HG03025 (cell line): ENCODE results near the gene PARM1.

Experiments used
- ATAC-seq: cut with Tn5 transposase; IDR thresholded peaks from one replicate; pipeline ENCODE4 v1.9.1; 2021; ENCODE audit warnings: mild to moderate bottlenecking, moderate library complexity; ENCODE audit not compliant: unreplicated experiment, low FRiP score

PARM1 gene, protein sequence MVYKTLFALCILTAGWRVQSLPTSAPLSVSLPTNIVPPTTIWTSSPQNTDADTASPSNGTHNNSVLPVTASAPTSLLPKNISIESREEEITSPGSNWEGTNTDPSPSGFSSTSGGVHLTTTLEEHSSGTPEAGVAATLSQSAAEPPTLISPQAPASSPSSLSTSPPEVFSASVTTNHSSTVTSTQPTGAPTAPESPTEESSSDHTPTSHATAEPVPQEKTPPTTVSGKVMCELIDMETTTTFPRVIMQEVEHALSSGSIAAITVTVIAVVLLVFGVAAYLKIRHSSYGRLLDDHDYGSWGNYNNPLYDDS

DNA sequence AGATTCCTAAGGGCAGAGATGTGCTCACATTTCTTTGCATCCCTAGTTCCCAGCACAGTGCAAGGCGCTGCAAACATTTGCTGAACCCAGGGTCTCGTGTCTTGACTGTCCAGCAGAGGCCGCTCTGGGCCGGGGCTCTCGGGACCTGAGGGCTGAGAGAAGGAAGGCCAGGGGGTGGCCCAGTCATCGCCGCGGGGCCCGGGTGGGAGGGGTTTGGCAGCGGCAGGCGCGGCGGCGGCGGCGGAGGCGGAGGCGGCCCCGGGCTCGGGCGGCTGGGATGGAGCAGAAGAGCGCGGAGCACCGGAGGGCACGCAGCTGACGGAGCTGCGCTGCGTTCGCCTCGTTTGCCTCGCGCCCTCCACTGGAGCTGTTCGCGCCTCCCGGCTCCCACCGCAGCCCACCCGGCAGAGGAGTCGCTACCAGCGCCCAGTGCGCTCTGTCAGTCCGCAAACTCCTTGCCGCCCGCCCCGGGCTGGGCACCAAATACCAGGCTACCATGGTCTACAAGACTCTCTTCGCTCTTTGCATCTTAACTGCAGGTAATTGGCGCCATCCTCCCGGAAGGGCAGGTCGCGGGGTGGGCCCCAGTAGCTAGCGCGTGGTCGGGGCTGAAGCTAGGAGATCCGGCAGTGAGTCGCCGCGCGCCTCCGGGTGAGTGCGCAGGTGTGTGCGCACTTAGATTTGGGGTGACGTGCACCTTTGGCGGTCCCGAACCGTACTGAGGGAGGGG, at the start of gene PARM1:
TSS of gene PARM1 (plus strand) at position 285 of the 730 bp plus-strand sequence. CDS start at position 497, 212 bp downstream.
- peak; percentile 74 for ATAC-seq

GRCh38 chr4:74884266-74884665, 48.6 kb upstream of the PARM1 start:
- ATAC-seq, result no peak

DNA sequence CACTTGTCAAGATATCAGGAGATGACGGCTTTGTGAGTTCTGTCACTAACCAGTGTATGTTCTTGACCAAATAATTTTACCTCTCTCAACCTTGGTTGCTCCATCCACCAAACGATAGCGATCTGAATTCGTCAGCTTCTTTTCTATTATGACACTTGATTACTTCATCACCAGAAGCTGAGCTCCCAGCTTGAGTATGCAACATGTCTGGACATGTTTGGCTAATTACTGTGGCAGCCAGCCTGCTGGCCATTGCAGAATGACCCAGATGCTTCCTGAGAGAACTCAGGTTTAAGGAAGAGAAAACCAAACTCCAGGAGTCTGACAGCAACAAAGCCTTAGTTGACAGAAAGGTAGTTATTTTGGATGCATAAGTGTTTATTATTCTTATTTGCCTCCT, 46.4 kb upstream of the PARM1 start:
- ATAC-seq, result no peak

DNA sequence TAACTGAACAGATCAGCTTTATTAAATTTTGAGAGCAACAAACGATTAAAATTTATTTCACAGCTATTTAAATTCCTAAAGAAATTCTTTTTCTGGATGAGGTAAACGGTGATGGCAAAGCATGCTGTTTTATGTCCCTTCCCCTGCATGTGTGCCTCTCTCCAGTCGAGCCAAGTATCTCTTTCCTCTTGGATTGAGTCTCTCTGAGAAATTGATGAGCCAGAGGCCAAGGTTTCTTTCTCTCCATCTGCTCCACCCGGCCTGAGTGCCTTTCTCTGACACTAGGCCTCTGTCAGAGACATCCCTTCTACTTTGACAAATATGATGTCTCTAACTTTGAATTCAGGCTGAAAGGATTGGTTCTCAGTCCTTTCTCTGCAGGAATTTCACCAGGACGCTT, 42.6 kb upstream of the PARM1 start:
- ATAC-seq, result no peak

- no peak for ATAC-seq
Measured at GRCh38 chr4:74891037-74891436, 41.9 kb upstream of the PARM1 start.

DNA sequence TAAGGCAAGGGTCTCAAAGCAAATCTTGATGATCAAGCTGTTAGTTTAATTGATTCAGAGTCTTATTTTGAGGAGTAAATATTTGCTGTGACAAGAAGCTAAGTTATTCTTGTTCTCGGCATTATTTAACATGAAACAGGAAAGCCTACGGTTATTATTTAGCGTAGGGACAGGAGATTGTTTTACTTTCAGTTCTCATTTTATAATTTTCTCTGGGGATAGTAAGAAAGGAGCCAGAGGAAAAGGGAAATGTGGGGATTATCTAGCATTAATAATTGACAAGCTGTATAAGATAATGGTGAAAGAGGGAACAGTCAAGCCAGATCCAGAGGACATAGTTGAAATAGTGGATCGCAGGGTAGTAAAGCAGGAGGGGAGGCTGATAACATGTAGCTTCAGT, 39.7 kb upstream of the PARM1 start:
- ATAC-seq, result no peak

- no peak for ATAC-seq
Measured at GRCh38 chr4:74896595-74896994, 36.3 kb upstream of the PARM1 start.

DNA sequence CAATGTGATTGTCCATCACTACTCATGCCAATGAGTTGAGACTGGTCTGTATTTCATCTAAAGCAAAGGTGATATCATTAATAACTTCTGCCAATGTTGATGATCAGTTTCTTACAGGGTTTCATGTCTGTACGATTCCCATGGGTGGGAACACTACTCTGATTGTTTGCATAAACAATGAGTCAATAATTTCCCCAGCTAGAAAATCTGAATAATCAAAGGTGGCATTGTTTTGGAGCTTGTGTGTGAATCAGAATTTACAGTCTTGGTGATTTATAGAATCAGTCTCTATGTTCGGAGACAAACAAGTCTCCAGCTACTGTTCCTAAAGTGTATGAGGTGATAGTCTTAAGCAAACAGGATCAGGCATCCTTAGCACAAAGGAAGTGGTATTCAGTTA, 35.5 kb upstream of the PARM1 start:
- ATAC-seq, result no peak

GRCh38 chr4:74900862-74901261, 32.1 kb upstream of the PARM1 start:
- ATAC-seq, result no peak

DNA sequence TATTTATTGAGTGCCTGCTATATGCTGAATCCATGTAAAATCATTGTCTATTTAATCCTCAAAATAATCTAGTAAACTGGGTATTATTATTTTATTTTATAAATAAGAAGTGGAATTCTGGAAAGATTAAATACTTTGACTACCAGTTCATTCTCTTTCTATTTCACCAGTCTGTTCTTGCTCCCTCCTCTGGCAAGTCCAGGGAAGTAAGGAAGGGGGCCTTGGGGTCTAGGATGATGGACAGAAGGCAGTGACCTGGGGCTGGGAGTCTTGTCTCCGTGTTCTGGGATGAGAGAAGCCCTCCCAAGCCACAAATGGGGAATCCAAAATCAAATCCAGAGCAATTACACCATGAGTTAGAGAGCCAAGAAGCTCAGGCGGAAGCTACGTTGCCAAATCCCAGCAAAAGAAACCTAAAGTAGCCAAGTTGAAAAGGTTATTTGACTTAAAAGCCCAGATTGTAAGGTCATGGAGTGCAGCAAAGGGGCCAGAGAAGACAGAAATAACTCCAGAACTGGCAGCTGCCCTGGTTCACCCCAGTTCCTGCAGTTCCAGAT, 28.3 kb upstream of the PARM1 start:
- no peak for ATAC-seq

DNA sequence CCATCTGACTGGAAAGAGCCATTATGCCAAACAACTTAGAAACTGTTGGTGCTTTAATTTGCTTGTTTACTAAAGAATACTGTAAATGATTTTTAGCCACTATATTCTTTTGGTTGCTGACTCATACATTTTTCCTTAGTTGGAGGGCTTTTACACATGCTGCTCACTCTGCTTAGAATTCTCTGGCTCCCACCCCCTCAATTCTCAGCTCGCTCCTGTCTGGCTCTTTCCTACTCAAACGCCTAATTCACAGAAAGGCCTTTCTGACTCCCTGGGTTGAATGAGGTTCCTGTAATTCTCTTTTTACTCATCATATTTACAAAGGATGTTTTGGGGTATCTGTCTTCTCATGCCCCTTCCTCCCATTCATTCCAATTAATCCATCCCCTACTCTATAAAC, 26.1 kb upstream of the PARM1 start:
- ATAC-seq, result no peak

- no peak for ATAC-seq
Measured at GRCh38 chr4:74919783-74920182, 13.1 kb upstream of the PARM1 start.

GRCh38 chr4:74920704-74921103, 12.2 kb upstream of the PARM1 start:
- no peak for ATAC-seq

DNA sequence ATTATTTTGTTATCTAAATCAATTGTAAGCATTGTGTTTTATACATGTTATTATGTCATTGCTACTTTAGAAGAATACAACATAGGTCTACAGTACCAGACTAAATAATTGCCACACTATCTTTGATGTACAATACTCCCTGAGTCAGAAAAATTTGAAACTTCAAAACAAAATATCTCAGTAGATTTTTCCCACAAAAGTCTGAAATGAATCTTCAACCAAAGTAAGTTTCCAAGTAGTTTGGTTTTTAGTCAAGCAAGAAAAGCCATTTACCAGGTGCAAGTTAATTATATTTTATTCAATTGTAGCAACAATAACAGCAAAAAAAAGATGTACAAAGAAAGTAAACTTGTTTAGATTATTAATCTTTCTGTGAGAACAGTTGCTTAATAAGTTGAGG, 11.4 kb upstream of the PARM1 start:
- ATAC-seq, result no peak

DNA sequence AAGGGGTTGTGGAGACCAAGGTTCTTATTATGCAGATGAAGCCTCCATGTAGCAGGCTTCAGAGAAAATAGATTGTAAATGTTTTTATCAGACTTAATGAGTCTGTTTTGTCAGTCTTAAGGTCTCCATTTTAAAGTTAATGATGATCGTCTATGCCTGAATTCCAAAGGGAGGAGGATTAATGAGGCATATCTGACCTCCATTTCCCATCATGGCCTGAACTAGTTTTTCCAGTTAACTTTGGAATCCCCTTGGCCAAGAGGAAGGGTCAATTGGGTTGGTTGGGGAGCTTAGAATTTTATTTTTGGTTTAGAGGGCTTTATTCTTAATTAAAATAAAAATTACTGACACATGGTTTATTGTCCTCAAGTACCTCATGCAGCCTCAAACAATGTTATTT, 6.9 kb upstream of the PARM1 start:
- ATAC-seq, result no peak

GRCh38 chr4:74930162-74930561, 2.8 kb upstream of the PARM1 start:
- peak; percentile 34 for ATAC-seq

DNA sequence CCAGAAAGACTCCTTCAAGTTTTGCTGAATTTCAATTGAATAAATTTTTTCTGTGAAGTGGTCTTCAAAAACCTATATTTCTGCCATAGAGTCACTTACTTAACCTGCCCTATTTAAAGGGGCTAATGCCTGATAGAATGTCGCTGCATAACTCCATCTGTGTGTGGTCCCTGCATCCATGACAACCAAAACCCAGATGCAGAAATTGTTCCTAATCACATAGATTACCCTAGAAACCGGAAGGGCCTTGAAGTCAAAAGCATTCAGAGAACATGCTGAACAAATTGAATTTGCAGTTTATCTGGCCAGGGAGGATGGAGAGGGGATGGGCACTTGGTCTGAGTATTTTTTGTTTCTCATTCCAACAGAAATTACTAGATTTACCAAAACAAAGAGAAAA, 1.5 kb upstream of the PARM1 start:
- ATAC-seq, result no peak

GRCh38 chr4:74932010-74932409, 906 bp upstream of the PARM1 start:
- no peak for ATAC-seq

- no peak for ATAC-seq
Measured at GRCh38 chr4:74933562-74934015, 673 bp downstream of the PARM1 start.

GRCh38 chr4:74934016-74934831, 1.3 kb downstream of the PARM1 start:
- no peak for ATAC-seq

GRCh38 chr4:74934888-74935287, 2.0 kb downstream of the PARM1 start:
- no peak for ATAC-seq
